Left colon (tissue), 2 donors: ENCODE measurements around the gene ITGA2B. TPM values are rescaled to one million over a fixed set of nuclear protein-coding genes. Genes with fewer than 3 reads are reported as not detected.
A peak's percentile ranks its signal among the peaks of the same experiment; 100 is the strongest.
"Not testable (repeated sequence)": the region's sequence is repeated elsewhere in the genome, so short reads cannot be mapped to it uniquely, and the experiment has no call there.

ENCODE experiments used
- ATAC-seq: fragments of 200-7000 bp; cut with Tn5 transposase; one replicate; pipeline ENCODE4 v1.9.1; 2020; ENCODE audit warnings: mild to moderate bottlenecking, moderate library complexity
- DNase-seq, 2 donors: peaks; one replicate each; pipeline ENCODE4 v3.0.0-alpha.2; 2020
- intact Hi-C, 2 donors: fragments of 100-400 bp; cut with DNase I in 1 of 2; cut with micrococcal nuclease in 1 of 2; formaldehyde crosslinking; loops; one replicate each; pipeline versions ENCODE4 v1.11.2 to v1.14.0; 2022; cut with DNase I, micrococcal nuclease
- total RNA-seq, 2 donors: library from RNA; stranded (reverse); fragmentation: NEBNext Ultra II Directional; extraction: Animal tissue kit (Norgen Biotek cat#: 25700); gene quantifications; one replicate each; pipeline ENCODE4 v1.2.1, GENCODE V29; 2021
- donor health status: DM: no; HTN: no; CAD: no.
- donor health status: DM: yes; HTN: yes; CAD: no.

ITGA2B gene
- total RNA-seq, 2 donors from 2014 or later = 0.37 to 0.39 TPM

- DNase-seq = no peak
These were observed 14.0 kb downstream of the ITGA2B start for GRCh38 chr17:44375196-44376017.

GRCh38 chr17:44374306-44375195, 14.9 kb downstream of the ITGA2B start:
- ATAC-seq = peak; percentile 73
- peak in 1 of 2 donors; percentile 43 for DNase-seq
- intact Hi-C loops = no loop called here

More at GRCh38 chr17:44375196-44376017, 14.0 kb downstream of the ITGA2B start:
- peak; percentile 21 for ATAC-seq
- intact Hi-C loops = no loop called here

- no peak for ATAC-seq
- intact Hi-C loops = no loop called here
- DNase-seq = no peak
These were observed 17.4 kb downstream of the ITGA2B start for GRCh38 chr17:44372036-44372435.

GRCh38 chr17:44369414-44370023, 19.9 kb downstream of the ITGA2B start:
- intact Hi-C loops, DNase-seq, ATAC-seq: not testable (repeated sequence)

GRCh38 chr17:44368391-44369243, 20.8 kb downstream of the ITGA2B start:
- ATAC-seq, intact Hi-C loops: not testable (repeated sequence)

GRCh38 chr17:44367231-44367979, 22.0 kb downstream of the ITGA2B start:
- no peak for DNase-seq
- ATAC-seq = no peak
- intact Hi-C loops = no loop called here

More at GRCh38 chr17:44368391-44369243, 20.8 kb downstream of the ITGA2B start:
- DNase-seq = not testable (repeated sequence)

GRCh38 chr17:44365051-44365450, 24.4 kb downstream of the ITGA2B start:
- DNase-seq, intact Hi-C loops, ATAC-seq: not testable (repeated sequence)

- peak; percentile 91 for ATAC-seq
- intact Hi-C loops = no loop called here
- peak in 1 of 2 donors; percentile 65 for DNase-seq
These were observed 25.8 kb downstream of the ITGA2B start, which contains the start of gene FAM171A2 for GRCh38 chr17:44363613-44364159. Gene FAM171A2 (minus strand): TSS chr17:44363853. CDS start chr17:44363714, 139 bp downstream.

GRCh38 chr17:44362949-44363612, 26.4 kb downstream of the ITGA2B start:
- DNase-seq = no peak
- peak; percentile 44 for ATAC-seq
- intact Hi-C loops = no loop called here

- ATAC-seq (peak; percentile 4), DNase-seq (no peak)
- intact Hi-C loops = no loop called here
These were observed 26.9 kb downstream of the ITGA2B start for GRCh38 chr17:44362459-44362948.

GRCh38 chr17:44361292-44362260, 27.9 kb downstream of the ITGA2B start:
- intact Hi-C loops = no loop called here
- ATAC-seq = no peak
- no peak for DNase-seq

GRCh38 chr17:44360826-44361225, 28.6 kb downstream of the ITGA2B start:
- intact Hi-C loops = no loop called here
- ATAC-seq (no peak), DNase-seq (no peak)

GRCh38 chr17:44360144-44360533, 29.3 kb downstream of the ITGA2B start:
- no peak for ATAC-seq
- no peak for DNase-seq
- intact Hi-C loops = no loop called here

- ATAC-seq = no peak
- intact Hi-C loops = no loop called here
- no peak for DNase-seq
These were observed 29.8 kb downstream of the ITGA2B start for GRCh38 chr17:44359458-44360143.

- no peak for DNase-seq
- no peak for ATAC-seq
- intact Hi-C loops = no loop called here
These were observed 30.4 kb downstream of the ITGA2B start for GRCh38 chr17:44359006-44359405.
